Left renal cortex interstitium (tissue), 4 donors: ENCODE measurements around the gene NADSYN1. TPM values are rescaled to one million over a fixed set of nuclear protein-coding genes. Genes with fewer than 3 reads are reported as not detected.

Experiments used
- DNase-seq, 4 donors: peaks; one replicate each; pipeline ENCODE4 v3.0.0-alpha.2; 2013; ENCODE audit warnings: low read depth in 4 of 4, low spot score in 2 of 4, missing footprints in 1 of 4
- polyA plus RNA-seq, 4 donors: library from polyadenylated mRNA; unstranded; fragments of 120-200 nt; gene quantifications; one replicate each; pipeline ENCODE4 v1.2.1, GENCODE V29; 2013; ENCODE audit not compliant: insufficient read length in 4 of 4

NADSYN1 gene
- polyA plus RNA-seq, 4 donors = 33.0 to 64.2 (median 47.8) TPM

- no peak for DNase-seq
These were observed 19.4 kb downstream of the NADSYN1 start for GRCh38 chr11:71472357-71472885.

DNA sequence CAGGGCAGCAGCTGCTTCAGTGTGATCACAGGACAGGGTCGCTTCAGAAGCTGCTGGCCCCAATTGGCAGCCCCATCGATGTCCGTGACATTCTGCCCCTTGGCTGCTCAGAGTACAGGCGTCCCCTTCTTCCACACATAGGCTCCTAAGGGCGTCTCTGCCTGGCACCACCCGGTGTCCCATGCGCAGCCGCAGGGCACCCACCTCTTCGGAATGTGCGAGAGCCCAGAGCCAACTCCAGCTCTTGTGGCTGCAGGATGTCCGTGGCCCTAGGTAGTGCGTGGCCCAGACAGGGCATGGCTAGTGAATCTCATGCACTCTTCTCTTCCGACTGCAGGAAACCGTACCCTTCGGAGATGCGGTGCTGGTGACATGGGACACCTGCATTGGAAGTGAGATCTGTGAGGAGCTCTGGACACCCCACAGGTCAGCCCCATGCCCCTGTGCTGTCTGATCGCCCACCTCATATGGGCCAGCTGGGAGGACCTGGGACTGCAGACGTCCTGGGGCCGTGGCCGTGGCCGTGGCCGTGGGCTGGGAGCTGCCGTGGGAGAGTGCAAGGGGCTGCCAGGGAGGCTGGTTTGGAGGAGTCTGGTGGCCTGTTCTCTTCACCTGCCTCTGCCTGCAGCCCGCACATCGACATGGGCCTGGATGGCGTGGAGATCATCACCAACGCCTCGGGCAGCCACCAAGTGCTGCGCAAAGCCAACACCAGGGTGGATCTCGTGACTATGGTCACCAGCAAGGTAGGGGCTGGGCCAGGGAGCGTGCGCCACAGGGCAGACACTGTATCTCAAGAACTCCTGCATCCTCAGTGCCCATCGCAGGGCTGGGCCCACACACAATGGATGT is 20.2 kb downstream of the NADSYN1 start:
- no peak for DNase-seq

DNA sequence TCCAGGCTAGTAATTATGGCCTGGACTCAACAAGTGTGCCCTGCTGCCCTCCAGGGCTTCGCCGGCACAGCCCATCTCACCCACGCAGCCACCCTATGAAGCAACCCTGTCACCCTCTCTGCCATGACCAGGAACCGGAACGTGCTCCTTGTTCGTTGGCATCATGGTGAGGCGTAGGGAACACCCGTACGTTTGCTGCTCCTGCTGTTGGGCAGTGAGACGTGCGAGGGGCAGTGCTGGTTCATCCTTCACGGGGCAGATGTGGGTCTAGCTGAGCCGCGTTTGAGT is 20.7 kb downstream of the NADSYN1 start:
- no peak for DNase-seq

- no peak for DNase-seq
These were observed 21.3 kb downstream of the NADSYN1 start for GRCh38 chr11:71474141-71474770.

- no peak for DNase-seq
These were observed 21.9 kb downstream of the NADSYN1 start for GRCh38 chr11:71474771-71475483.

DNA sequence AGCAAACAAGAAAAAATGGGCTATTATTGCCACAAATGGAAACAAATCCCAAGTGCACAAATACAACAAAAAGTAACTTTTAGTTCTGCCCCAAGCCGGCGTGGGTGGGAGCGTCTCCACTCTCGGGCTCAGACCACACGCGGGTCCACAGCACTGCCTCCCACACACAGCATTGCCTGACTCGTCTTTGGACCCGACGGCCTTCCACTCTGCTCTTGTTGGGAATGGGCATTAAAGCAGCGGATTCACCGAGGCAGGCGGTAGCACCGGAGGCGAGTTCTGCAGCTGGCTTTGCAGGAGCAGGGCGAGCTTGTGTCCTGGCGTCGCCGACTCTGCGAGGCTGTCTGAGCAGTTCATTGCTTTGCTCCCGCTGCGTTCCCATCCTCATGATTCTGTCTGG is 23.0 kb downstream of the NADSYN1 start:
- no peak for DNase-seq

GRCh38 chr11:71476926-71477640 is 24.1 kb downstream of the NADSYN1 start:
- DNase-seq = no peak

DNA sequence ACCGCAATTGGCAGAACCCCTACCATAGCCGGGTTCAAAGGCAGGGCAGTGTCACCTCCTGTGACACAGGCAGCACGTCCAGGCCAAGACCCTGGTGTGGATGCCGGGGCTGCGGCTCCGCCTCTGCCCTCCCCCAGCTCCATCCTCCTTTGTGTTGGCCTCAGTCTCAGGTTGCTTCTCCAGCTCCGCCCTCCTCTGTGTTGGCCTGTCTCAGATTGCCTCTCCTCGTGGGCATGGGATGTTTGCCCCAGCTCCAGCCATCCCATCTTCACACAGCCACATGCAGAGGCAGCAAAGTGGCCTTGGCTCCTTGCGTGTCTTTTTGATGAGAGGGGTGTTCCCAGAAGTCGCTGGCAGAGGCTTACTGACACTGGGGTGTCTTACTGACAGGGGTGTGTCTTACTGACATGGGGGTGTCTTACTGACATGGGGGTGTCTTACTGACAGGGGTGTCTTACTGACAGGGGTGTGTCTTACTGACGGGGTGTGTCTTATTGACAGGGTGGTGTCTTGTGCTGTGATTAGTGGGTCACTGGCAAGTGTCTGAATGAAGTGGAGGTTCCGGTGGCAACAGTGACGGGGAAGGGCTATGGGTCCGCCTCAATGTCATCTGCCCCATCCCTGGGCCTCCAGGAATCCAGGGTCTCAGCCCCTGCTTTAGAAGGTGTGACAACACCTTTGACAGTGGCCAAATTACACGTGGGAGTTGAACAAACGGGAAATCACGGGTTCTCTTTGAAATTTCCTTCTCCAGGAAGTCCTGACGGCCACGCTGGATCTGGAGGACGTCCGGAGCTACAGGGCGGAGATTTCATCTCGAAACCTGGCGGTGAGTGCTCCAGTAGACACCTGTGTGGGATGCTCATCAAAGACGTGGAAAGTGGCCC is 24.9 kb downstream of the NADSYN1 start:
- no peak for DNase-seq

DNA sequence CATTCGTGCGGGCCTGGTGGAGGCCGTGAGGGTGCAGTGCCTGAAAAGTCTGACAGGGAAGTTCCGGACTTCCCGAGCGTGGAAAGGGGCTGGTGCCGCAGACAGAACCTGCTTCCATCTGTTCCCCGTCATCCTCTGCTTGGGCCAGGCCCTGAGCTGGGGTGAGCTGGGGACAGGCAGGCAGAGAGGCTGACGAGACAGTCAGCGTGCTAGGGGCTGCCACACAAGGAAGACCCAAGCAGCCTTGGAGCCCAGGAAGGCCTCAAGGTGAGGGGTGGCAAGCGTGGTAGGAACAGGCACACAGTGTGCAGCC is 25.5 kb downstream of the NADSYN1 start:
- no peak for DNase-seq

- no peak for DNase-seq
These were observed 28.3 kb downstream of the NADSYN1 start for GRCh38 chr11:71481101-71481960.

- no peak for DNase-seq
These were observed 29.2 kb downstream of the NADSYN1 start for GRCh38 chr11:71482216-71482615.

DNA sequence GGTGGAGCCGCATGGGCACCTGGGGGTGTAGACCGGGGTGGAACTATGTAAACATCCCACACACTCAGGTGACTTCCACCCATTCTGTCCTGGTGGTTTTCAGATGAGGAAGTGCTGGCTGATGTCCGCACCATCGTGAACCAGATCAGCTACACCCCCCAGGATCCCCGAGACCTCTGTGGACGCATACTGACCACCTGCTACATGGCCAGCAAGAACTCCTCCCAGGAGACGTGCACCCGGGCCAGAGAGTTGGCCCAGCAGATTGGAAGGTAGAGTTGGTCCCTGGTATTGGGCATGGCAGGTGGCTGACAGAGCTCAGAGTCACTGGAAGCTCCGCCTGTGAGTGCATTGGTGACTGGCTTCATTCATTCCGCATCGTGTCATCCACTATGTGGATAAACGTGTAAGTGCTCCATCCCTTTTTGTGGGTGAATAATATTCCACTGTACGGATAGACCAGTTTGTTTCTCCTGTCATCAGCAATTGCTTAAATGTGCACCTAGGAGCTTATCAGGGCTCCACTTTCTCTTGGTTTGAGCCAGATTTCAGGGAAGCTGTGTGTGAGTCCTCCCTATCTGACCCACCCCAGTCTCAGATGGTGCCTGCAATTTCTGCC is 29.9 kb downstream of the NADSYN1 start:
- DNase-seq = no peak

DNA sequence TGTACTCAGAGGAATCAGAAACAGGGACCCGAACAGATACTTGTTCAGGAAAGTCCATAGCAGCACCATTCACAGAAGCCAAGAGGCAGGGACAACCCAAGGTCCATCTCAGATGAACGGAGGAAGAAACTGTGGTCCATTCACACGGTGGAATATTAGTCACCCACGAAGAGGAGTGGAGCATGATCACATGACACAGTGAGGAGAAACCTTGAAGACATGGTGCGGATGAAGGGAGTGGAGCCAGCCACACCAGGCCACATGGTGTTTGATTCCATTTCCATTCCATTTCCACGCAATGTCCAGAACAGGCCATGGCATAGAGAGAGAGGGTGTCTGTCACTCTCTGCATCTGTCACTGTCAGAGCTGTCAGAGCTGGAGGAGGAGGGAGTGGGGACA is 30.7 kb downstream of the NADSYN1 start:
- no peak for DNase-seq

DNA sequence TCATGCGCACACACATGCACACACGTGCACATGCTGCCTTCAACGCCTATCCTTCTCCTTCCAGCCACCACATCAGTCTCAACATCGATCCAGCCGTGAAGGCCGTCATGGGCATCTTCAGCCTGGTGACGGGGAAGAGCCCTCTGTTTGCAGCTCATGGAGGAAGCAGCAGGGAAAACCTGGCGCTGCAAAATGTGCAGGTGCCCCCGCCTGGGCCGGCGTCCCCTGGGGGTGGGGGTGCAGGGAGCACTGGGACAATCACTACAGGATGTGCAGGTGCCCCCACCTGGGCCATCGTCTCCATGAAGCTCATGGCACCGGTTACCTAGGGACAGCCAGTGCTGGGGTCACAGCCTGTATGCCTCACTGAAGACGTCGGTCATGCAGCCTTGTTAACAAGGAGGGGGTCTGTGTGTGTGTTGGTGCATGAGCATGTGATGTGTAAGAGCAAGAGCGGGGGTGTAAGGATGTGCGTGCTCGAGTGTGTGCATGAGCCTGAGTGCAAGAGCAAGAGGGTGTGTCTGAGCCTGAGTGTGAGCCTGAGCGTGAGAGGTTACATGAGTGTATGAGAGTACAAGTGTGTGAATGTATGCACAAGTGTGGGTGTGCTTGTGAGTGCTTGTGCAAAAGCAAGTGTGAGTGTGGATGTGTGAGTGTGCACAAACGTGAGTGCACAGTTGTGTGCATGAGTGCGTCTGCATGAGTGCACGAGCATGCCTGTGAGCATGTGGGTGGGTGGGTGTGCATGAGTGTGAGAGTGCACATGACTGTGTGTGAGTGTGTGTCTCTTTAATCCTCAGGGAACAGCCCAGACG is 31.5 kb downstream of the NADSYN1 start:
- DNase-seq = no peak

- no peak for DNase-seq
These were observed 32.0 kb downstream of the NADSYN1 start for GRCh38 chr11:71485063-71485399.

- DNase-seq = no peak
These were observed 32.5 kb downstream of the NADSYN1 start for GRCh38 chr11:71485466-71485865.

DNA sequence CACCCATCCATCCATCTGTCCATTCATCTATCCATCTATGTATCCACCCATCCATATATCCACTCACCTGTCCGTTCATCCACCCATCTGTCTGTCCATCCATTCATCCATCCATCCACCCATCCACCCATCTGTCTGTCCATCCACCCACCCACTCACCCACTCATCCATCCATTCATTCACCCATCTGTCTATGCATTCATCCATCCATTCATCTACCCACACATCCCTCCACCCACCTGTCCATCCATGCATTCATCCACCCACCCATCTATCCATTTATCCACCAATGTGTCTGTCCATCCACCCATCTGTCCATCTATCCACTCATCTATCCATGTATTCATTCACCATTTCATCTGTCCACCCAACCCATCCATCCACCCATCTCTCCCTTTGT is 33.3 kb downstream of the NADSYN1 start:
- no peak for DNase-seq

DNA sequence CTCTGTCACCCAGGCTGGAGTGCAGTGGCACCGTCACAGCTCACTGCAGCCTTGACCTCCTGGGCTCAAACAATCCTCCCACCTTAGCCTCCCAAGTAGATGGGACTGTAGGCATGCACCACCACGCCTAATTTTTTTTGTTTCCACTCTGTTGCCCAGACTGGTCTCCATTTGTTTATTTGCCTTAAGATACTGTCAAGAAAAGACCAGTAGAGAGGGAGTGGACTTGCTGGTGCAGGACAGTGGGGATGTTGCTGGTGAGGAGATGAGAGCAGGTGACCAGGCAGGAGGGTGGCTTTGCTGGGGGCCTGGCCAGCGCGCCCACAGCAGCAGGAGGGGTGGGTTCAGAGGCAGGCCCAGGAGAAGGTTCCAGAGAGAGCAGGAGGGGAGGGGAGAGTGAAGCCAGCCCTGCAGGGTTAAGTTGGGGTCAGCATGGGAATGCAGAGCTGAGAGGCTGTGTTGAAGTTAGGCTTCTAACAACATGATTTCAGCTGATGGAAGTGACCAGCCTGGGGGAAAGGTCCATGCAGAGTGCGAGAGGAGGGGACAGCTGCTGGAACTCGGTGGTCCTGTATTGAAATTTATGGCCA is 35.8 kb downstream of the NADSYN1 start:
- no peak for DNase-seq
